ENCODE measurements around the gene UTY.

UTY gene

GRCh38 chrY:13362662-13363061 is 117.2 kb downstream of the UTY start:
- no peak for DNase-seq (ENCODE audit: low spot score)
- TF ChIP-seq, protein P1, sequence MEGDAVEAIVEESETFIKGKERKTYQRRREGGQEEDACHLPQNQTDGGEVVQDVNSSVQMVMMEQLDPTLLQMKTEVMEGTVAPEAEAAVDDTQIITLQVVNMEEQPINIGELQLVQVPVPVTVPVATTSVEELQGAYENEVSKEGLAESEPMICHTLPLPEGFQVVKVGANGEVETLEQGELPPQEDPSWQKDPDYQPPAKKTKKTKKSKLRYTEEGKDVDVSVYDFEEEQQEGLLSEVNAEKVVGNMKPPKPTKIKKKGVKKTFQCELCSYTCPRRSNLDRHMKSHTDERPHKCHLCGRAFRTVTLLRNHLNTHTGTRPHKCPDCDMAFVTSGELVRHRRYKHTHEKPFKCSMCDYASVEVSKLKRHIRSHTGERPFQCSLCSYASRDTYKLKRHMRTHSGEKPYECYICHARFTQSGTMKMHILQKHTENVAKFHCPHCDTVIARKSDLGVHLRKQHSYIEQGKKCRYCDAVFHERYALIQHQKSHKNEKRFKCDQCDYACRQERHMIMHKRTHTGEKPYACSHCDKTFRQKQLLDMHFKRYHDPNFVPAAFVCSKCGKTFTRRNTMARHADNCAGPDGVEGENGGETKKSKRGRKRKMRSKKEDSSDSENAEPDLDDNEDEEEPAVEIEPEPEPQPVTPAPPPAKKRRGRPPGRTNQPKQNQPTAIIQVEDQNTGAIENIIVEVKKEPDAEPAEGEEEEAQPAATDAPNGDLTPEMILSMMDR (IDR thresholded peaks at IDR 0.05): no peak
- no peak overlapping the region for H3K27ac ChIP-seq
- H3K4me3 ChIP-seq: no peak overlapping the region

DNA sequence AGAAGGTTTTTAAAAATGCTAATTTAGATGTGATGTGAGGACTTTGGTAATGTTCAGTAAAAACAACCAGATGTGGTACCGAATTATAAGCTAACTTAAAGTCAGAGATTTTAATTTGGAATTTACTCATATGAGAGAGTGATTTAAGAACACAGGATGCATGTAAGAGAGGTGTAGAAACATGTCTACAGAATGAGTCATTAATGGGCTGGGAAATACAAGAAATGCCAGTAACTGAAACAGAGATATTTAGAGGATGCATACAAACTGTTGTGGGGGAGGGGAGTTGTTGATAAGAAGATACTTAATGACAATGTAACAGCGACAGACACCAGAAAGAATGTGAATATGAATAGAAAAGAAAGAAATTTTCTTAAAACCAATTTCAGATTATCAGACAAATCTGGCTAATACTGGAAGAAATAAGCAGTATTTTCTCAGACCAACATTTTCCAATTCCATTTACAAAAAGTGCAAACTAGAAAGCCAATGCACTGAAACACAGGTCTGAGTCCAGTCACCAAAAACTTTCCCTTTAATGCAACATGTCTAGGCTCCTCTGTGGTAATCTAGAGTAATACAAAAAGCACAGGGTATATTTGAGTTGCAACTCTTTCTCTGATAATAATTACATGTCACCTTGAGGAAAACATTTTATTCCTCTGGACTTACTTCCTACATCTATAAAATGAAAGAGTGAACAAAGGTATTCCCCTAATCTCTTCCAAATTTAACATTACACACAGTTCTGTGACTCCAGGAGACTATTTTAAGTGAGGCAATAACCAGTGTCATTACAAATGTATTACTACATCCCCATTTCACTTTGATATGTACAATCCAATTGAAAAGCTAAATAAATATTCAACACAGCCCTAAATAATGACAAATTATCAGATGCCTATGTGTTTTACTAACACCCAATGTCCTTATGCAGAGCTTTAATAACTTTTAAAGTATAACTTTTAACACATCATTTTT is 117.9 kb downstream of the UTY start:
- Histone ChIP-seq H3K27ac (no peak overlapping the region), H3K4me3 (no peak overlapping the region)
- TF ChIP-seq, protein P1 (IDR thresholded peaks at IDR 0.05): no peak
- DNase-seq (ENCODE audit: low spot score): no peak

- H3K27ac ChIP-seq: no peak overlapping the region
- no peak overlapping the region for H3K4me3 ChIP-seq
- DNase-seq (ENCODE audit: low spot score): no peak
- TF ChIP-seq, protein P1 (IDR thresholded peaks at IDR 0.05): no peak
These were observed 128.4 kb downstream of the UTY start for GRCh38 chrY:13351443-13351842.

DNA sequence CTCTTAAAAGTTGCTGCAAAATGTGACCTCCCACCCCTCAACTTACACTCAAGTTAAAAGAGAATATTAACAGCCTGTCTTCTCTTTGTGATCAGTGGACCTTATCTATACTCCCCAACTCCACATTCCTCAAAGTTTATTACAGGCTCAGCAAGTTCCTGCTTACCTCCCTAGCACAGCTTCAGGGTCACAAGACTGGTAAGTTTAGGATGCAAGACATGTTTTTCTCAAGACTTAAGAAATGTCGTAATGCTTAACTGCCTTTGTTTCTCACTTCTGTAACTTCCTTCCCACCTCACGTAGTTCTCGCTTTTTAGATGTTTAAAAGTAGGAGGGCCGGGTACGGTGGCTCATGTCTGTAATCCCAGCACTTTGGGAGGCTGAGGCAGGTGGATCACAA is 132.7 kb downstream of the UTY start:
- no peak for DNase-seq (ENCODE audit: low spot score)
- Histone ChIP-seq H3K4me3 (no peak overlapping the region), H3K27ac (no peak overlapping the region)
- TF ChIP-seq, protein P1 (IDR thresholded peaks at IDR 0.05): no peak

GRCh38 chrY:13345549-13345948 is 134.3 kb downstream of the UTY start:
- no peak overlapping the region for H3K4me3 ChIP-seq
- TF ChIP-seq, protein P1 (IDR thresholded peaks at IDR 0.05): no peak
- no peak for DNase-seq (ENCODE audit: low spot score)
- no peak overlapping the region for H3K27ac ChIP-seq

DNA sequence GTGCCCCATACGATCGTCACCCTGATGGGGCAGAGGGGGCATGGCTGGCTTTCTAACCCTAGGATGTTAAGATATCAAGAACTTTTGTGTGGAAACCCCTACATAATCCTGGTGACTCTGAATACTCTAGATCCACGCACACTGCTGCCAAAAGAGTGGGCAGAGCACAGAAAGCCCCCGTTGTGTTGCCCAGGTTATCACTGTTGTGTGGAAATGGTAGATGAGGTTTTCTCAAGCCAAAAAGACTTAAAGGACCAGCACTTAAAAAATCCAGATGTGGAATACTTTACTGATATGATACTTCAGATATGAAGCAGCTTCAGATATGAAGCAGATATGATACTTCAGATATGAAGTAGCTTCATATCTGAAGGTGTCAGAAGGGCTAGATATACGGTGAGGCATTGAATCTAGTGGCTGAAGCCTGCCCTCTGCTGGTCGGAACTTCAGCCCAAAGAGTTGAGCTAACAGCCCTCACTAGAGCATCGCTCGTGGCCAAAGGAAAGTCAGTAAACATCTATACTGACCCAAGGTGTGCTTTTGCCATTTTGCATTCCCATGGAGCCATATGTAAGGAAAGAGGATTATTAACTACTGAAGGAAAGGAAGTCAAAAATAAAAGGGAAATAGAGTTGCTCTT is 136.4 kb downstream of the UTY start:
- DNase-seq (ENCODE audit: low spot score): no peak
- Histone ChIP-seq H3K27ac (no peak overlapping the region), H3K4me3 (no peak overlapping the region)
- TF ChIP-seq, protein P1 (IDR thresholded peaks at IDR 0.05): no peak

Data from coronary artery (tissue), 2 donors.